H9 (cell line): Measurements from ENCODE around the gene KCNMA1. TPM values are rescaled to one million over a fixed set of nuclear protein-coding genes. Genes with fewer than 3 reads are reported as not detected.

Experiments
- DNase-seq: peaks from one replicate; pipeline ENCODE4 v3.0.0-alpha.2; 2017
- H2AFZ ChIP-seq: one replicate; pipeline ENCODE4 v1.6.1; 2013; ENCODE audit warnings: mild to moderate bottlenecking, low read length, control low read depth, moderate library complexity
- H2AK5ac ChIP-seq: 2 replicates; pipeline ENCODE4 v1.6.1; 2013; ENCODE audit warnings: low read length, control low read depth, mixed read lengths; ENCODE audit not compliant: insufficient read length
- H2BK120ac ChIP-seq: one replicate; pipeline ENCODE4 v1.6.1; 2013; ENCODE audit warnings: low read depth, mild to moderate bottlenecking, low read length, control low read depth, inconsistent platforms; ENCODE audit not compliant: poor library complexity, severe bottlenecking
- H2BK12ac ChIP-seq: 2 replicates; pipeline ENCODE4 v1.6.1; 2013; ENCODE audit warnings: low read length, control low read depth, mixed read lengths, low read depth; ENCODE audit not compliant: insufficient read length
- H2BK15ac ChIP-seq: 2 replicates; pipeline ENCODE4 v1.6.1; 2013; ENCODE audit warnings: low read depth, low read length, control low read depth
- H2BK20ac ChIP-seq: one replicate; pipeline ENCODE4 v1.6.1; 2013; ENCODE audit warnings: low read depth, mild to moderate bottlenecking, low read length, control low read depth, inconsistent platforms; ENCODE audit not compliant: poor library complexity, severe bottlenecking
- H2BK5ac ChIP-seq: 2 replicates; pipeline ENCODE4 v1.6.1; 2013; ENCODE audit warnings: low read length, control low read depth, mixed read lengths; ENCODE audit not compliant: insufficient read length
- H3K14ac ChIP-seq: 2 replicates; pipeline ENCODE4 v1.6.1; 2013; ENCODE audit warnings: low read length, control low read depth; ENCODE audit not compliant: insufficient read depth
- H3K18ac ChIP-seq: 2 replicates; pipeline ENCODE4 v1.6.1; 2013; ENCODE audit warnings: low read depth, mild to moderate bottlenecking, mixed read lengths, low read length, control low read depth; ENCODE audit not compliant: insufficient read length
- H3K23ac ChIP-seq: 2 replicates; pipeline ENCODE4 v1.6.1; 2013; ENCODE audit warnings: low read length, control low read depth, mixed read lengths, low read depth; ENCODE audit not compliant: insufficient read length
- H3K23me2 ChIP-seq: 2 replicates; pipeline ENCODE4 v1.6.1; 2013; ENCODE audit warnings: low read depth, mild to moderate bottlenecking, mixed read lengths, low read length, control low read depth; ENCODE audit not compliant: insufficient read length, poor library complexity, severe bottlenecking
- H3K27ac ChIP-seq: 2 replicates; pipeline ENCODE4 v1.5.1; 2013; ENCODE audit warnings: low read length, control low read depth, mixed read lengths, low read depth; ENCODE audit not compliant: insufficient read length
- H3K27me3 ChIP-seq: 2 replicates; pipeline ENCODE4 v1.6.1; 2013; ENCODE audit warnings: low read length, control low read depth, inconsistent platforms; ENCODE audit not compliant: insufficient read depth
- H3K4ac ChIP-seq: 2 replicates; pipeline ENCODE4 v1.6.1; 2013; ENCODE audit warnings: low read depth, mild to moderate bottlenecking, control low read depth, inconsistent platforms, low read length, moderate library complexity
- H3K4me1 ChIP-seq: 2 replicates; pipeline ENCODE4 v1.6.1; 2013; ENCODE audit warnings: low read length, control low read depth, inconsistent platforms; ENCODE audit not compliant: insufficient read depth
- H3K4me2 ChIP-seq: 2 replicates; pipeline ENCODE4 v1.6.1; 2013; ENCODE audit warnings: low read length, control low read depth, mixed read lengths; ENCODE audit not compliant: insufficient read length, insufficient read depth
- H3K56ac ChIP-seq: 2 replicates; pipeline ENCODE4 v1.6.1; 2013; ENCODE audit warnings: low read depth, mild to moderate bottlenecking, mixed read lengths, low read length, control low read depth; ENCODE audit not compliant: insufficient read length
- H3K79me1 ChIP-seq: 2 replicates; pipeline ENCODE4 v1.6.1; 2013; ENCODE audit warnings: low read depth, mild to moderate bottlenecking, moderate library complexity, low read length, control low read depth, inconsistent platforms; ENCODE audit not compliant: insufficient read depth, poor library complexity, severe bottlenecking
- H3K79me2 ChIP-seq: 2 replicates; pipeline ENCODE4 v1.6.1; 2013; ENCODE audit warnings: low read length, control low read depth, inconsistent platforms; ENCODE audit not compliant: insufficient read depth
- H3K9ac ChIP-seq: 2 replicates; pipeline ENCODE4 v1.6.1; 2013; ENCODE audit warnings: low read length, control low read depth, mixed read lengths; ENCODE audit not compliant: insufficient read length; ENCODE audit errors: extremely low read depth
- H3K9me3 ChIP-seq: one replicate; pipeline ENCODE4 v1.6.1; 2013; ENCODE audit warnings: low read depth, low read length, inconsistent platforms; ENCODE audit not compliant: control insufficient read depth
- H3T11ph ChIP-seq: one replicate; pipeline ENCODE4 v1.6.1; 2013; ENCODE audit warnings: mild to moderate bottlenecking, low read length, control low read depth, inconsistent platforms
- H4K20me1 ChIP-seq: one replicate; pipeline ENCODE4 v1.6.1; 2013; ENCODE audit not compliant: control insufficient read depth, insufficient read length, insufficient read depth
- H4K5ac ChIP-seq: 2 replicates; pipeline ENCODE4 v1.6.1; 2013; ENCODE audit warnings: low read depth, mild to moderate bottlenecking, mixed read lengths, low read length, control low read depth; ENCODE audit not compliant: insufficient read length
- H4K8ac ChIP-seq: replicated peaks from 2 replicates; pipeline ENCODE4 v1.6.1; 2013; ENCODE audit warnings: low read length, control low read depth, mixed read lengths, low read depth; ENCODE audit not compliant: insufficient read length
- H4K91ac ChIP-seq: 2 replicates; pipeline ENCODE4 v1.6.1; 2013; ENCODE audit warnings: low read depth, mild to moderate bottlenecking, moderate library complexity, mixed read lengths, low read length, control low read depth; ENCODE audit not compliant: insufficient read length
- H3K27ac Mint-ChIP-seq, 3 experiments: 2 replicates in 2 of 3; 3 replicates in 1 of 3; pipeline ENCODE4 v1.8.0; 2020 to 2021; ENCODE audit warnings: mixed read lengths in 3 of 3, mild to moderate bottlenecking in 1 of 3, moderate library complexity in 1 of 3
- H3K27me3 Mint-ChIP-seq: 2 replicates; pipeline ENCODE4 v1.8.0; 2021; ENCODE audit warnings: low read depth, mild to moderate bottlenecking, moderate library complexity, mixed read lengths
- H3K36me3 Mint-ChIP-seq, 3 experiments: 2 replicates in 2 of 3; 3 replicates in 1 of 3; pipeline ENCODE4 v1.8.0; 2020 to 2021; ENCODE audit warnings: low read depth in 3 of 3, mixed read lengths in 3 of 3; ENCODE audit not compliant: insufficient read depth in 1 of 3
- H3K4me1 Mint-ChIP-seq, 2 experiments: 2 replicates each; pipeline ENCODE4 v1.8.0; 2020; ENCODE audit warnings: mixed read lengths in 2 of 2
- H3K4me3 Mint-ChIP-seq, 2 experiments: 2 replicates in 1 of 2; 3 replicates in 1 of 2; pipeline ENCODE4 v1.8.0; 2020 to 2021; ENCODE audit warnings: mild to moderate bottlenecking in 2 of 2, mixed read lengths in 2 of 2, moderate library complexity in 1 of 2
- H3K9me3 Mint-ChIP-seq, 2 experiments: 2 replicates in 1 of 2; 3 replicates in 1 of 2; pipeline ENCODE4 v1.8.0; 2020; ENCODE audit warnings: mild to moderate bottlenecking in 2 of 2, mixed read lengths in 2 of 2, moderate library complexity in 1 of 2
- CTCF ChIP-seq: fragments of 200-600 bp; sonication (generic); conservative IDR thresholded peaks from 3 replicates; pipeline ENCODE4 v1.8.0; 2021; ENCODE audit warnings: antibody characterized with exemption, mild to moderate bottlenecking
- WGBS: extraction: QIAGEN DNeasy Blood & Tissue Kit; methylation state at CpG from one replicate; pipeline ENCODE4 v1.1.7; 2013; ENCODE audit warnings: missing lambda C conversion rate, low lambda C conversion rate, mixed read lengths; ENCODE audit not compliant: insufficient read length; ENCODE audit errors: extremely low coverage; 5-methylcytosine and 5-hydroxymethylcytosine counted together
- total RNA-seq: library from RNA; stranded (reverse); gene quantifications from 2 replicates; pipeline ENCODE4 v1.2.1, GENCODE V29; 2021

Gene KCNMA1
- total RNA-seq, 1 experiment from 2014 or later: 2.0 TPM

GRCh38 chr10:76977046-76977445 lies 660.6 kb downstream of the KCNMA1 start:
- H3K18ac ChIP-seq: no peak overlapping the region
- H4K20me1 ChIP-seq: no peaks in the 10 kb centered on the region
- no peak for DNase-seq
- WGBS: no CpG with 5 or more reads among the region's 3 CpGs
- H2BK20ac ChIP-seq: no peak overlapping the region
- H3K4me2 ChIP-seq: no peak overlapping the region
- H3K36me3 Mint-ChIP-seq: no peaks in the 10 kb centered on the region
- H3K23ac ChIP-seq: no peak overlapping the region
- no peaks in the 10 kb centered on the region; the same call in 1 of the 2 replicates for H3K4me1 ChIP-seq
- no peak overlapping the region for H3K56ac ChIP-seq
- no peak overlapping the region for H3K27ac ChIP-seq
- H3K9ac ChIP-seq: no peak overlapping the region
- H3T11ph ChIP-seq: no peak overlapping the region
- no peak overlapping the region for H3K14ac ChIP-seq
- H3K9me3 ChIP-seq: no peaks in the 10 kb centered on the region
- no peak overlapping the region for H2BK5ac ChIP-seq
- H3K27me3 Mint-ChIP-seq: no peaks in the 10 kb centered on the region
- no peaks in the 10 kb centered on the region for H3K23me2 ChIP-seq
- no peaks in the 10 kb centered on the region for H3K79me2 ChIP-seq
- no peak overlapping the region for H3K4ac ChIP-seq
- H3K27me3 ChIP-seq: no peaks in the 10 kb centered on the region
- TF ChIP-seq CTCF: no peak
- H3K9me3 Mint-ChIP-seq: no peaks in the 10 kb centered on the region
- no peak overlapping the region for H3K27ac Mint-ChIP-seq
- no peaks in the 10 kb centered on the region for H3K79me1 ChIP-seq
- H3K4me3 Mint-ChIP-seq: no peak overlapping the region
- H2BK15ac ChIP-seq: no peak overlapping the region
- H3K4me1 Mint-ChIP-seq: peaks cover 7 to 10% of the 10 kb centered on the region in 2 experiments; a peak in 3 of 4 replicates
- no peak overlapping the region for H4K8ac ChIP-seq
- H4K5ac ChIP-seq: no peak overlapping the region
- H2AK5ac ChIP-seq: no peak overlapping the region
- H2BK12ac ChIP-seq: no peak overlapping the region
- H2BK120ac ChIP-seq: no peak overlapping the region
- no peak overlapping the region for H2AFZ ChIP-seq
- H4K91ac ChIP-seq: no peak overlapping the region
